Right renal pelvis (tissue), 4 donors: ENCODE measurements around the gene ZEB2. TPM values are rescaled to one million over a fixed set of nuclear protein-coding genes. Genes with fewer than 3 reads are reported as not detected.

Experiments
- DNase-seq, 4 donors: peaks; one replicate each; pipeline ENCODE4 v3.0.0-alpha.2; 2013; ENCODE audit warnings: low read depth in 4 of 4, low spot score in 3 of 4, missing footprints in 1 of 4
- polyA plus RNA-seq, 4 donors: library from polyadenylated mRNA; unstranded; fragments of 120-200 nt; gene quantifications; one replicate each; pipeline ENCODE4 v1.2.1, GENCODE V29; 2013; ENCODE audit not compliant: insufficient read length in 4 of 4

ZEB2 gene
- polyA plus RNA-seq = 100 to 1,000 TPM; 113 to 148 (median 138) TPM

- DNase-seq = no peak
These were observed at the start of gene ZEB2 for GRCh38 chr2:144519934-144520731. ZEB2 (minus strand) TSS chr2:144520119; CDS start chr2:144517350, 2,769 bp downstream.

- no peak for DNase-seq
These were observed 47.8 kb upstream of the ZEB2 start for GRCh38 chr2:144567745-144568144.

GRCh38 chr2:144566448-144566847 lies 46.5 kb upstream of the ZEB2 start:
- no peak for DNase-seq

- no peak for DNase-seq
These were observed 40.3 kb upstream of the ZEB2 start for GRCh38 chr2:144560251-144560650.

- no peak for DNase-seq
These were observed 39.8 kb upstream of the ZEB2 start for GRCh38 chr2:144559681-144560080.

- no peak for DNase-seq
These were observed 39.3 kb upstream of the ZEB2 start for GRCh38 chr2:144559242-144559641.

- no peak for DNase-seq
These were observed 34.7 kb upstream of the ZEB2 start for GRCh38 chr2:144554492-144555210.

GRCh38 chr2:144553379-144553778 lies 33.5 kb upstream of the ZEB2 start:
- no peak for DNase-seq

- no peak for DNase-seq
These were observed 32.9 kb upstream of the ZEB2 start for GRCh38 chr2:144552821-144553220.

- no peak for DNase-seq
These were observed 31.0 kb upstream of the ZEB2 start for GRCh38 chr2:144550911-144551310.

- DNase-seq = no peak
These were observed 30.2 kb upstream of the ZEB2 start for GRCh38 chr2:144550084-144550483.

GRCh38 chr2:144548532-144549191 lies 28.7 kb upstream of the ZEB2 start:
- no peak for DNase-seq

GRCh38 chr2:144548088-144548487 lies 28.2 kb upstream of the ZEB2 start:
- DNase-seq = no peak

GRCh38 chr2:144547494-144547893 lies 27.6 kb upstream of the ZEB2 start:
- DNase-seq = no peak

- no peak for DNase-seq
These were observed 27.0 kb upstream of the ZEB2 start for GRCh38 chr2:144546933-144547332.

GRCh38 chr2:144545787-144546186 lies 25.9 kb upstream of the ZEB2 start:
- no peak for DNase-seq

- DNase-seq = no peak
These were observed 24.1 kb upstream of the ZEB2 start for GRCh38 chr2:144544053-144544452.

- no peak for DNase-seq
These were observed 21.5 kb upstream of the ZEB2 start for GRCh38 chr2:144541396-144541795.

- no peak for DNase-seq
These were observed 19.4 kb upstream of the ZEB2 start for GRCh38 chr2:144539289-144539782.

GRCh38 chr2:144535300-144535699 lies 15.4 kb upstream of the ZEB2 start:
- no peak for DNase-seq

- DNase-seq = no peak
These were observed 13.3 kb upstream of the ZEB2 start for GRCh38 chr2:144533221-144533620.
